ENCODE results near the gene SUSD1. TPM values are rescaled to one million over a fixed set of nuclear protein-coding genes. Genes with fewer than 3 reads are reported as not detected.
"Not testable (repeated sequence)": the region's sequence is repeated elsewhere in the genome, so short reads cannot be mapped to it uniquely, and the experiment has no call there.

The SUSD1 gene
- total and polyA plus RNA-seq, 3 experiments from 2014 or later: 5.0 to 18.1 (median 5.3) TPM

DNA sequence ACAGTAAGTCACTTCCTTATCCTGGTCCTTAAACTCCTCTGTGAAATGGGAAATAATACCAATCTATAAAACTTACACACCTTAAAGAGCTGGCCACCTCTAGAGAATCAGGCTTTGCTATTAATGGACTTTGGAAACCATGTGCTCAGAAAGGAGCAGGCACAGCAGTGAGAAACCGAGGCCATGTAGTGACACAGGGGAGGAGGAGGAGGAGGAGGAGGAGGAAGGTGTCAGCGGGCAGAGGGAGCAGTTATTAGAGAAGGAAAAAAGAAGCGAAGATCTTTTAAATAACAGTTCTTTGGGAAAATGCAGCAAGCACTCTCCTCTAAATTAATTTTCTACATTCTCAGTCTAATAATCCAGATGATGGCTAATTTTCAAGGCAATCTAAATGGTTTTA is 38.0 kb downstream of the SUSD1 start:
- H3K27me3 Mint-ChIP-seq: no peaks in the 10 kb centered on the region
- Histone ChIP-seq H3K36me3 (ENCODE audit: insufficient read depth, low read length) (no peaks in the 10 kb centered on the region), H3K27me3 (ENCODE audit: insufficient read depth, low read length, poor library complexity, severe bottlenecking) (no peaks in the 10 kb centered on the region), H3K27ac (ENCODE audit: low read depth, low read length) (no peak overlapping the region), H3K9me3 (ENCODE audit: low read length) (no peaks in the 10 kb centered on the region), H3K4me1 (ENCODE audit: insufficient read depth, low read length) (no peaks in the 10 kb centered on the region), H3K4me3 (ENCODE audit: low read length) (no peak overlapping the region)
- DNase-seq: no peak
- peak overlapping the region in 1 of 8 donors; percentile 35 for H3K27ac Mint-ChIP-seq
- no peaks in the 10 kb centered on the region for H3K9me3 Mint-ChIP-seq
- CTCF ChIA-PET: no interaction called here
- no peaks in the 10 kb centered on the region for H3K4me1 Mint-ChIP-seq
- H3K4me3 Mint-ChIP-seq: no peak overlapping the region
- peaks cover 19 to 41% (median 20%) of the 10 kb centered on the region in 3 donors for H3K36me3 Mint-ChIP-seq
- POLR2A ChIA-PET: no interaction called here

DNA sequence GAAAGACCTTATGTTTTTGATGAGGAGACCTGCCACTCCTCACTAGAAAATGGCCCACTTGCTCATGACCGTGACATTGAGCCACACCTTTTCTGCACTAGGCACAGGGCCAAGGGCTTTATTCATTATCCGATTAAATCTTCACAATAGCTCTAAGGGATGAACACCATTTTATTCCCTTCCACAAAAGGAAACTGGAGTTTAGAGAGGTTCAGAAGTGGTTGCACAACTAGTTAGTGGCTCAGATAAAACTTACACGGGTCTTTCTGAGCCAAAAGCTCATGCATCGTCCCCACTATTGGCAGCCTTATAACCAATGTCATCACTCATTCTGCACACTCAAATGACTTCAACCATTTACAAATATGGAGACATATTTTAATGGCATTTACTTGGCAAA is 39.4 kb downstream of the SUSD1 start:
- Histone ChIP-seq H3K9me3 (ENCODE audit: low read length) (no peaks in the 10 kb centered on the region), H3K27me3 (ENCODE audit: insufficient read depth, low read length, poor library complexity, severe bottlenecking) (no peaks in the 10 kb centered on the region), H3K4me1 (ENCODE audit: insufficient read depth, low read length) (no peaks in the 10 kb centered on the region), H3K27ac (ENCODE audit: low read depth, low read length) (no peak overlapping the region), H3K4me3 (ENCODE audit: low read length) (no peak overlapping the region), H3K36me3 (ENCODE audit: insufficient read depth, low read length) (no peaks in the 10 kb centered on the region)
- no peak for DNase-seq
- peak overlapping the region in 1 of 8 donors; percentile 32 for H3K27ac Mint-ChIP-seq
- POLR2A ChIA-PET: no interaction called here
- H3K4me3 Mint-ChIP-seq: no peak overlapping the region
- CTCF ChIA-PET: no interaction called here
- peaks cover 15 to 38% (median 20%) of the 10 kb centered on the region in 3 donors for H3K36me3 Mint-ChIP-seq
- no peaks in the 10 kb centered on the region for H3K27me3 Mint-ChIP-seq
- H3K9me3 Mint-ChIP-seq: no peaks in the 10 kb centered on the region
- H3K4me1 Mint-ChIP-seq: no peaks in the 10 kb centered on the region

DNA sequence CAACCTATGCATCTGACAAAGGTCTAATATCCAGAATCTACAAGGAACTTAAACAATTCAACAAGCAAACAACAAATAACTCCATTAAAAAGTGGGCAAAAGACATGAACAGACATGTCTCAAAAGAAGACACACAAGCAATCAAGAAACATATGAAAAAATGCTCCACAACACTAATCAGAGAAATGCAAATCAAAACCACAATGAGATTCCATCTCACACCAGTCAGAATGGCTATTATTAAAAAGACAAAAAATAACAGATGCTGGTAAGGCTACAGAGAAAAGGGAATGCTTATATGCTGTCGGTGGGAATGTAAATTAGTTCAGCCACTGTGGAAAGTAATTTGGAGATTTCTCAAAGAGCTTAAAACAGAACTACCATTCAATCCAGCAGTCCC is 41.3 kb downstream of the SUSD1 start:
- peaks cover 20 to 41% (median 22%) of the 10 kb centered on the region in 3 donors for H3K36me3 Mint-ChIP-seq
- H3K27ac Mint-ChIP-seq; H3K9me3 Mint-ChIP-seq; H3K27ac ChIP-seq (ENCODE audit: low read depth, low read length); DNase-seq; H3K4me3 Mint-ChIP-seq; H3K4me1 Mint-ChIP-seq; H3K36me3 ChIP-seq (ENCODE audit: insufficient read depth, low read length); H3K4me3 ChIP-seq (ENCODE audit: low read length); H3K4me1 ChIP-seq (ENCODE audit: insufficient read depth, low read length); H3K27me3 ChIP-seq (ENCODE audit: insufficient read depth, low read length, poor library complexity, severe bottlenecking); H3K27me3 Mint-ChIP-seq; POLR2A ChIA-PET; H3K9me3 ChIP-seq (ENCODE audit: low read length): not testable (repeated sequence)
- CTCF ChIA-PET: interaction anchor here (1.2 kb wide), 1 partner anchor 14 kb away, joined by 3 read pairs; no protein-coding TSS in a partner anchor

DNA sequence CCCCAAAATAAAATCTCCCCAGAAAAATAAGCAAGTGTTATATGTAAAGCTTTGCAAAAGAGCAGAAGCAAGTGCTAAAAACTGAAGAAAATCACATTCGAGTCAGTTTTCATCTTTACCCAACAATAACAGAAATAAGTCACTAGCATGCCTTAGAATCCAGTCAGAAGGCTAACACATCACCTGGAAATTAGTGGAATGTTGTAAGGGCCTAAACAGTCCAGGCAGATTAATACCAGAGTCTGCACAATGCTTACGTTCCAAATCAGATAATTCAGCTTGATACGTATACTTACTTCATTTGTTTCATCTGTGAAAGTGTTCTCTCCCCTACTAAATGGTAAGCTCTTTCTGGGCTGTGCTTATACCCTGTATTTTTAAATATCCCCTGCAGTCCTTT is 42.7 kb downstream of the SUSD1 start:
- no peaks in the 10 kb centered on the region for H3K9me3 ChIP-seq (ENCODE audit: low read length)
- ChIA-PET CTCF (interaction anchor here (1.3 kb wide), 1 partner anchor 35 kb away, joined by 4 read pairs; no protein-coding TSS in a partner anchor), POLR2A (no interaction called here)
- no peaks in the 10 kb centered on the region for H3K4me1 ChIP-seq (ENCODE audit: insufficient read depth, low read length)
- no peak for DNase-seq
- H3K27ac Mint-ChIP-seq: no peak overlapping the region
- H3K27me3 Mint-ChIP-seq: no peaks in the 10 kb centered on the region
- H3K4me3 Mint-ChIP-seq: no peak overlapping the region
- peaks cover 23 to 44% (median 27%) of the 10 kb centered on the region in 3 donors for H3K36me3 Mint-ChIP-seq
- no peak overlapping the region for H3K27ac ChIP-seq (ENCODE audit: low read depth, low read length)
- H3K27me3 ChIP-seq (ENCODE audit: insufficient read depth, low read length, poor library complexity, severe bottlenecking): no peaks in the 10 kb centered on the region
- H3K4me3 ChIP-seq (ENCODE audit: low read length): no peak overlapping the region
- no peaks in the 10 kb centered on the region for H3K36me3 ChIP-seq (ENCODE audit: insufficient read depth, low read length)
- H3K4me1 Mint-ChIP-seq: no peaks in the 10 kb centered on the region
- H3K9me3 Mint-ChIP-seq: no peaks in the 10 kb centered on the region

DNA sequence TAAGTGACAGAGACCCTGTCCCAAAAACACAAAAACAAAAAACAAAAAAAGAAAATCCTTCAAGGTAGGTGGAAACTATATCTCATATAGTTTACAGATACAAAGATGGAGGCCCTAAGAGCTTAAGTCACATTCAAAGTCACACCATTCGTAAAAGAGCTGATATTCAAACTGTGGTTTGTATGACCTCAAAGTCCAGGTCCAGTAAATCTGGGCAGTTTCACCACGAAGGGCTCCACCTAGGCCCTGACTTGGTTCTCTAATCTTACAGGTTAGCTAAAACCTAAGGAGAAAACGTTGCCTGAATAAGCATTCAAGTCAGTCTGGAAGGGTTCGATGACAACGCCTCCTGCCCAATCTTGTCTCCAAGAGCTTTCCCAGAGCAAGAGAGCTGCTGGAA is 44.1 kb downstream of the SUSD1 start:
- H3K27me3 Mint-ChIP-seq: no peaks in the 10 kb centered on the region
- CTCF ChIA-PET: no interaction called here

DNA sequence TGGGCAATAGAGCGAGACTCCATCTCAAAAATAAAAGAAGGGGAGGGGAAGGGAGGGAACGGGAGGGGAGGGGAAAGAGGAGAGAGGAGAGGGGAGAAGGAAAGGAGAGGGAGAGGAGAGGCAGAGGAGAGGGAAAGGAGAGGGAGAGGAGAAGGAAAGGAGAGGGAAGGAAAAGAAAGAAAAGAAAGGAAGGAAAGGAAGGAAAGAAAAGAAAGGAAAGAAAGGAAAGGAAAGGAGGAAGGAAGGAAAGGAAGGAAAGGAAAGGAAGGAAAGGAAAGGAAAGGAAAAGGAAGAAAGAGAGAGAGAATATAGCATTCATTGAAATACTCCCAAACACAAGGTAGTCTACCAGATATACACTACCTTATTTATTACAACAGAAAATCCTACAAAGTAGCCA is 44.8 kb downstream of the SUSD1 start:
- Mint-ChIP-seq H3K36me3 (peaks cover 15 to 32% (median 20%) of the 10 kb centered on the region in 3 donors), H3K4me1 (no peaks in the 10 kb centered on the region), H3K9me3 (no peaks in the 10 kb centered on the region), H3K27me3 (no peaks in the 10 kb centered on the region), H3K27ac (no peak overlapping the region), H3K4me3 (no peak overlapping the region)
- no peaks in the 10 kb centered on the region for H3K27me3 ChIP-seq (ENCODE audit: insufficient read depth, low read length, poor library complexity, severe bottlenecking)
- H3K4me3 ChIP-seq (ENCODE audit: low read length): no peak overlapping the region
- no peaks in the 10 kb centered on the region for H3K4me1 ChIP-seq (ENCODE audit: insufficient read depth, low read length)
- DNase-seq: no peak
- ChIA-PET CTCF (no interaction called here), POLR2A (no interaction called here)
- no peak overlapping the region for H3K27ac ChIP-seq (ENCODE audit: low read depth, low read length)
- no peaks in the 10 kb centered on the region for H3K9me3 ChIP-seq (ENCODE audit: low read length)
- H3K36me3 ChIP-seq (ENCODE audit: insufficient read depth, low read length): no peaks in the 10 kb centered on the region

More for the DNA sequence above, 44.1 kb downstream of the SUSD1 start:
- Mint-ChIP-seq H3K9me3 (no peaks in the 10 kb centered on the region), H3K36me3 (peaks cover 16 to 37% (median 20%) of the 10 kb centered on the region in 3 donors), H3K4me1 (no peaks in the 10 kb centered on the region), H3K27ac (no peak overlapping the region), H3K4me3 (no peak overlapping the region)
- no peak overlapping the region for H3K27ac ChIP-seq (ENCODE audit: low read depth, low read length)
- POLR2A ChIA-PET: no interaction called here
- DNase-seq: no peak
- no peaks in the 10 kb centered on the region for H3K27me3 ChIP-seq (ENCODE audit: insufficient read depth, low read length, poor library complexity, severe bottlenecking)
- no peak overlapping the region for H3K4me3 ChIP-seq (ENCODE audit: low read length)
- H3K36me3 ChIP-seq (ENCODE audit: insufficient read depth, low read length): no peaks in the 10 kb centered on the region
- H3K9me3 ChIP-seq (ENCODE audit: low read length): no peaks in the 10 kb centered on the region
- H3K4me1 ChIP-seq (ENCODE audit: insufficient read depth, low read length): no peaks in the 10 kb centered on the region

DNA sequence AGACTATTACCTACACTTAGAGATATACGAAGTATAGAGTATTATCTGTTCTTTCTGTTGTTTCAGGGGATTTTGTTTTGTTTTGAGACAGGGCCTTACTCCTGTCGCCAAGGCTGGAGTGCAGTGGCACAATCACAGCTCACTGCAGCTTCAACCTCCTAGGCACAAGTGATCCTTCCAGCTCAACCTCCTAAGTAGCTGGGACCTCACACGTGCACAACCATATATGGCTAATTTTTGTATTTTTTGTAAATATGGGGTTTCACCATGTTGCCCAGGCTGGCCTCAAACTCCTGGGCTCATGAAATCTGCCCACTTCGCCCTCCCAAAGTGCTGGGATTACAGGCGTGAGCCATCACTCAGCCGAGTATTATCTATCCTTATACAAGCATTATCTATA is 45.9 kb downstream of the SUSD1 start:
- POLR2A ChIA-PET: no interaction called here
- Mint-ChIP-seq H3K27me3 (no peaks in the 10 kb centered on the region), H3K4me3 (no peak overlapping the region), H3K4me1 (no peaks in the 10 kb centered on the region), H3K9me3 (no peaks in the 10 kb centered on the region), H3K27ac (no peak overlapping the region), H3K36me3 (peaks cover 10 to 27% (median 17%) of the 10 kb centered on the region in 3 donors)
- no peaks in the 10 kb centered on the region for H3K36me3 ChIP-seq (ENCODE audit: insufficient read depth, low read length)
- no peaks in the 10 kb centered on the region for H3K27me3 ChIP-seq (ENCODE audit: insufficient read depth, low read length, poor library complexity, severe bottlenecking)
- H3K9me3 ChIP-seq (ENCODE audit: low read length): no peaks in the 10 kb centered on the region
- H3K27ac ChIP-seq (ENCODE audit: low read depth, low read length): no peak overlapping the region
- DNase-seq: no peak
- H3K4me1 ChIP-seq (ENCODE audit: insufficient read depth, low read length): no peaks in the 10 kb centered on the region
- CTCF ChIA-PET: no interaction called here
- no peak overlapping the region for H3K4me3 ChIP-seq (ENCODE audit: low read length)

DNA sequence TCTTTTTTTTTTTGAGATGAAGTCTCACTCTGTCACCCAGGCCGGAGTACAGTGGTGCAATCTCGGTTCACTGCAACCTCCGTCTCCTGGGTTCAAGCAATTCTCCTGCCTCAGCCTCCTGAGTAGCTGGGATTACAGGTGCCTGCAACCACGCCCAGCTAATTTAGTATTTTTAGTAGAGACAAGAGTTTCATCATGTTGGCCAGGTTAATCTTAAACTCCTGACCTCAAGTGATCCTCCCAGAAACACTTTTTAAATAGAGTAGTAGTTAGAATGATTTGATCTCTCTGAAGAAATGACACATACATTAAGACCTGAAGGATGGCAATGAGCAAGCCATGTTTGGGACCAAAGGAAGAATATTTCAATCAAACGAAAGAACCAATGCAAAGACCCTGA is 46.7 kb downstream of the SUSD1 start:
- H3K27ac ChIP-seq (ENCODE audit: low read depth, low read length); H3K4me1 Mint-ChIP-seq; CTCF ChIA-PET; H3K9me3 ChIP-seq (ENCODE audit: low read length); H3K4me3 Mint-ChIP-seq; POLR2A ChIA-PET; DNase-seq; H3K4me3 ChIP-seq (ENCODE audit: low read length); H3K27ac Mint-ChIP-seq; H3K36me3 ChIP-seq (ENCODE audit: insufficient read depth, low read length); H3K27me3 Mint-ChIP-seq; H3K4me1 ChIP-seq (ENCODE audit: insufficient read depth, low read length); H3K9me3 Mint-ChIP-seq; H3K27me3 ChIP-seq (ENCODE audit: insufficient read depth, low read length, poor library complexity, severe bottlenecking): not testable (repeated sequence)
- H3K36me3 Mint-ChIP-seq: peaks cover 5 to 25% (median 17%) of the 10 kb centered on the region in 3 donors

DNA sequence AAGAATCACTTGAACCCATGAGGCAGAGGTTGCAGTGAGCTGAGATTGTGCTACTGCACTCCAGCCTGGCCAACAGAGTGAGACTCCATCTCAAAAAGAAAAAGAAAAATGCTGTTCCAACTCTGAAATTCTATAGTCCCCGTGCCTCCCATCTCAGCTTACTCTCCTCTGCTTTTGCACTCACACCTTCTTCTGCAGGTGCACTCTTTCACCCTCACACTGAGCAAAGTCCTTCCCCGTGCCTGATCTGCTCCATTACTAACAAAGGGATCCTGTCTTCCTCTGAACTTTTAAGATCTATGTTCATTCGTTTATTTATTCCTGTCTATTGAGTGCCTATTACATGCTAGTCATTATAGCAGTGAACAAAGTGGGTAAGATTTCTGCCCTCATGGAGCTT is 47.8 kb downstream of the SUSD1 start:
- H3K36me3 Mint-ChIP-seq: peaks cover 13 to 27% (median 18%) of the 10 kb centered on the region in 3 donors
- H3K4me1 Mint-ChIP-seq: peaks cover 0 to under 1% (median 0%) of the 10 kb centered on the region in 3 donors
- CTCF ChIA-PET: no interaction called here
- Histone ChIP-seq H3K27me3 (ENCODE audit: insufficient read depth, low read length, poor library complexity, severe bottlenecking) (no peaks in the 10 kb centered on the region), H3K9me3 (ENCODE audit: low read length) (no peaks in the 10 kb centered on the region), H3K27ac (ENCODE audit: low read depth, low read length) (no peak overlapping the region), H3K36me3 (ENCODE audit: insufficient read depth, low read length) (peaks cover 6% of the 10 kb centered on the region), H3K4me3 (ENCODE audit: low read length) (no peak overlapping the region), H3K4me1 (ENCODE audit: insufficient read depth, low read length) (no peaks in the 10 kb centered on the region)
- H3K4me3 Mint-ChIP-seq: no peak overlapping the region
- no peaks in the 10 kb centered on the region for H3K9me3 Mint-ChIP-seq
- DNase-seq: no peak
- H3K27ac Mint-ChIP-seq: no peak overlapping the region
- H3K27me3 Mint-ChIP-seq: no peaks in the 10 kb centered on the region
- POLR2A ChIA-PET: no interaction called here

Data from CD8-positive, alpha-beta memory T cell (primary cell).